Glomerular endothelial cell (primary cell): ENCODE data around the gene CNOT6. TPM values are rescaled to one million over a fixed set of nuclear protein-coding genes. Genes with fewer than 3 reads are reported as not detected.

Source experiments
- DNase-seq: peaks from one replicate; pipeline ENCODE4 v3.0.0-alpha.2; 2011; ENCODE audit warnings: low read depth, low spot score; ENCODE audit errors: extremely low read depth
- total RNA-seq: library from RNA; depleted of rRNA; stranded (reverse); fragments of >200 nt; gene quantifications from 2 replicates; pipeline ENCODE4 v1.2.3, GENCODE V29; 2015

CNOT6 gene
- total RNA-seq, 1 donor from 2014 or later, result 20.1 TPM

- DNase-seq, result no peak
Observed at GRCh38 chr5:180558232-180558631, 64.1 kb downstream of the CNOT6 start.

GRCh38 chr5:180563994-180564393 lies 69.8 kb downstream of the CNOT6 start:
- no peak for DNase-seq

GRCh38 chr5:180568914-180569313 lies 74.7 kb downstream of the CNOT6 start:
- DNase-seq, result no peak

GRCh38 chr5:180575571-180575970 lies 81.4 kb downstream of the CNOT6 start:
- no peak for DNase-seq

GRCh38 chr5:180580681-180581080 lies 86.5 kb downstream of the CNOT6 start:
- DNase-seq, result no peak

GRCh38 chr5:180583738-180584137 lies 89.6 kb downstream of the CNOT6 start:
- DNase-seq, result no peak

GRCh38 chr5:180586204-180586603 lies 92.0 kb downstream of the CNOT6 start:
- DNase-seq, result no peak

GRCh38 chr5:180586870-180587269 lies 92.7 kb downstream of the CNOT6 start:
- DNase-seq, result no peak

- DNase-seq, result no peak
Observed at GRCh38 chr5:180589771-180590542, 95.8 kb downstream of the CNOT6 start.

- DNase-seq, result no peak
Observed at GRCh38 chr5:180590543-180591310, 96.5 kb downstream of the CNOT6 start.

GRCh38 chr5:180591311-180591887 lies 97.2 kb downstream of the CNOT6 start, which contains the start of gene SCGB3A1:
SCGB3A1 (minus strand) TSS chr5:180591499; CDS start chr5:180591462, 37 bp downstream.
- DNase-seq, result no peak

- no peak for DNase-seq
Observed at GRCh38 chr5:180592176-180592575, 98.0 kb downstream of the CNOT6 start.

- DNase-seq, result no peak
Observed at GRCh38 chr5:180593446-180594206, 99.4 kb downstream of the CNOT6 start.

GRCh38 chr5:180594311-180595045 lies 100.3 kb downstream of the CNOT6 start:
- no peak for DNase-seq

- DNase-seq, result no peak
Observed at GRCh38 chr5:180595046-180595379, 100.8 kb downstream of the CNOT6 start.

- DNase-seq, result no peak
Observed at GRCh38 chr5:180595381-180596114, 101.4 kb downstream of the CNOT6 start.

GRCh38 chr5:180596115-180596667 lies 102.0 kb downstream of the CNOT6 start:
- no peak for DNase-seq

- DNase-seq, result no peak
Observed at GRCh38 chr5:180596668-180597231, 102.6 kb downstream of the CNOT6 start.

- no peak for DNase-seq
Observed at GRCh38 chr5:180598316-180598701, 104.1 kb downstream of the CNOT6 start.
